HL-60 (cell line): Measurements from ENCODE around the gene TTC28.

Experiments
- DNase-seq, 2 experiments: peaks; one replicate each; pipeline ENCODE4 v3.0.0-alpha.2; 2010 to 2020; ENCODE audit warnings: low read depth in 1 of 2, low spot score in 1 of 2
- H3K27ac ChIP-seq: fragments of 250-450 bp; sonication (Bioruptor Pico); replicated peaks from 2 replicates; pipeline ENCODE4 v1.5.1; 2020; ENCODE audit warnings: mild to moderate bottlenecking, moderate library complexity
- H3K27me3 ChIP-seq: fragments of 250-450 bp; sonication (Bioruptor Pico); 2 replicates; pipeline ENCODE4 v1.5.1; 2021; ENCODE audit warnings: mild to moderate bottlenecking, moderate library complexity; ENCODE audit not compliant: insufficient read depth, poor library complexity, severe bottlenecking
- H3K4me3 ChIP-seq: replicated peaks from 2 replicates; pipeline ENCODE4 v1.5.1; 2011; ENCODE audit warnings: mild to moderate bottlenecking, control low read depth, low read length; ENCODE audit not compliant: insufficient read depth
- GABPA ChIP-seq: IDR thresholded peaks from 2 replicates; pipeline ENCODE4 v1.6.1; 2012; ENCODE audit warnings: low read depth
- POLR2AphosphoS5 ChIP-seq: IDR thresholded peaks from 2 replicates; pipeline ENCODE4 v1.6.1; 2012; ENCODE audit warnings: low read depth
- SPI1 ChIP-seq: IDR thresholded peaks from 2 replicates; pipeline ENCODE4 v1.6.1; 2012; ENCODE audit warnings: low read depth, mild to moderate bottlenecking, borderline replicate concordance
- TF ChIP-seq, protein P1 (sequence below): IDR thresholded peaks from 2 replicates; pipeline ENCODE4 v1.6.1; 2012; ENCODE audit warnings: low read depth; ENCODE audit not compliant: insufficient replicate concordance
- TF ChIP-seq, protein P2 (sequence below): IDR thresholded peaks from one replicate; pipeline ENCODE4 v1.5.1; 2011; ENCODE audit warnings: low read length, control low read depth, inconsistent platforms; ENCODE audit not compliant: insufficient read depth

The TTC28 gene

DNA sequence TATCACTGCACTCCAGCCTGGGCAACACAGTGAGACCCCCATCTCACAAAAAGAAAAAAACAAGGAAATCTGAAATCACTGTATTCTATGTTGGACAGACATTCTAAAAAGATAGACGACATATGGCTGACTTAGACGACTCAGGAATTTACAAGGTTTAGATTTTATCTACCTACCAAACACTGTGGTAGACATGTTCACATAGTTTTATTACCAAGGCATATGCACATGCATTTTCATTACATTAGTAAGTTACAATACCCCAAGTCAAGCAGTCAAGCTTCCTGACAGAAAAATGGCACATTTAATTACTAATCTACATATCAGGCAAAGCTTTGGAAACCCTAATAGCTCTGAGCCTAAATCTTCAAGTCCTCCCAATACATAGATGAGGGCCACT is 262.2 kb downstream of the TTC28 start:
- Histone ChIP-seq H3K27me3 (peaks cover 8% of the 10 kb centered on the region), H3K27ac (no peak overlapping the region), H3K4me3 (no peak overlapping the region)
- no peak for DNase-seq
- TF ChIP-seq POLR2AphosphoS5 (no peak), GABPA (no peak), SPI1 (no peak)
- TF ChIP-seq, protein P1, sequence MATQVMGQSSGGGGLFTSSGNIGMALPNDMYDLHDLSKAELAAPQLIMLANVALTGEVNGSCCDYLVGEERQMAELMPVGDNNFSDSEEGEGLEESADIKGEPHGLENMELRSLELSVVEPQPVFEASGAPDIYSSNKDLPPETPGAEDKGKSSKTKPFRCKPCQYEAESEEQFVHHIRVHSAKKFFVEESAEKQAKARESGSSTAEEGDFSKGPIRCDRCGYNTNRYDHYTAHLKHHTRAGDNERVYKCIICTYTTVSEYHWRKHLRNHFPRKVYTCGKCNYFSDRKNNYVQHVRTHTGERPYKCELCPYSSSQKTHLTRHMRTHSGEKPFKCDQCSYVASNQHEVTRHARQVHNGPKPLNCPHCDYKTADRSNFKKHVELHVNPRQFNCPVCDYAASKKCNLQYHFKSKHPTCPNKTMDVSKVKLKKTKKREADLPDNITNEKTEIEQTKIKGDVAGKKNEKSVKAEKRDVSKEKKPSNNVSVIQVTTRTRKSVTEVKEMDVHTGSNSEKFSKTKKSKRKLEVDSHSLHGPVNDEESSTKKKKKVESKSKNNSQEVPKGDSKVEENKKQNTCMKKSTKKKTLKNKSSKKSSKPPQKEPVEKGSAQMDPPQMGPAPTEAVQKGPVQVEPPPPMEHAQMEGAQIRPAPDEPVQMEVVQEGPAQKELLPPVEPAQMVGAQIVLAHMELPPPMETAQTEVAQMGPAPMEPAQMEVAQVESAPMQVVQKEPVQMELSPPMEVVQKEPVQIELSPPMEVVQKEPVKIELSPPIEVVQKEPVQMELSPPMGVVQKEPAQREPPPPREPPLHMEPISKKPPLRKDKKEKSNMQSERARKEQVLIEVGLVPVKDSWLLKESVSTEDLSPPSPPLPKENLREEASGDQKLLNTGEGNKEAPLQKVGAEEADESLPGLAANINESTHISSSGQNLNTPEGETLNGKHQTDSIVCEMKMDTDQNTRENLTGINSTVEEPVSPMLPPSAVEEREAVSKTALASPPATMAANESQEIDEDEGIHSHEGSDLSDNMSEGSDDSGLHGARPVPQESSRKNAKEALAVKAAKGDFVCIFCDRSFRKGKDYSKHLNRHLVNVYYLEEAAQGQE: no peak
- TF ChIP-seq, protein P2, sequence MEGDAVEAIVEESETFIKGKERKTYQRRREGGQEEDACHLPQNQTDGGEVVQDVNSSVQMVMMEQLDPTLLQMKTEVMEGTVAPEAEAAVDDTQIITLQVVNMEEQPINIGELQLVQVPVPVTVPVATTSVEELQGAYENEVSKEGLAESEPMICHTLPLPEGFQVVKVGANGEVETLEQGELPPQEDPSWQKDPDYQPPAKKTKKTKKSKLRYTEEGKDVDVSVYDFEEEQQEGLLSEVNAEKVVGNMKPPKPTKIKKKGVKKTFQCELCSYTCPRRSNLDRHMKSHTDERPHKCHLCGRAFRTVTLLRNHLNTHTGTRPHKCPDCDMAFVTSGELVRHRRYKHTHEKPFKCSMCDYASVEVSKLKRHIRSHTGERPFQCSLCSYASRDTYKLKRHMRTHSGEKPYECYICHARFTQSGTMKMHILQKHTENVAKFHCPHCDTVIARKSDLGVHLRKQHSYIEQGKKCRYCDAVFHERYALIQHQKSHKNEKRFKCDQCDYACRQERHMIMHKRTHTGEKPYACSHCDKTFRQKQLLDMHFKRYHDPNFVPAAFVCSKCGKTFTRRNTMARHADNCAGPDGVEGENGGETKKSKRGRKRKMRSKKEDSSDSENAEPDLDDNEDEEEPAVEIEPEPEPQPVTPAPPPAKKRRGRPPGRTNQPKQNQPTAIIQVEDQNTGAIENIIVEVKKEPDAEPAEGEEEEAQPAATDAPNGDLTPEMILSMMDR: no peak

DNA sequence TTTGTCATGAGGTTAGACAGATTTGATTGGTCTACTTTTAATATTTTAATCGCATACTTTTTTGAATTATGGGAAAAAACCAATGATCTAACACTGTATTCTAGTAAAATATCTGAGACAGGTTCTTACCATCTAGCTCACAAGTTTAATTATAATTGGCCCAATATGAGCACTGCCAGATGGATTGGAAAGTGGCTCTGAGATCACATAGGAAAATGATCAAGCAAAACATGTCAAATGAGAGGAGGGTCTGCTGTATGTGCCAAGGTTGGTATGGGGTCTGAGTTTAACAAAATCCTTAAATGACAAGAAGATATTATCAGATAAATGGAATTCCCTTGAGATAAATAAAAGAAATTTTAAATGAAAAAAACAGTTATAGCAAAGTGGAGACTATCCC is 264.7 kb downstream of the TTC28 start:
- DNase-seq: no peak
- Histone ChIP-seq H3K27me3 (peaks cover 8% of the 10 kb centered on the region), H3K4me3 (no peak overlapping the region), H3K27ac (no peak overlapping the region)
- TF ChIP-seq GABPA (no peak), SPI1 (no peak), POLR2AphosphoS5 (no peak)
- TF ChIP-seq, protein P1: no peak
- TF ChIP-seq, protein P2: no peak

GRCh38 chr22:28413612-28414399 is 265.8 kb downstream of the TTC28 start:
- Histone ChIP-seq H3K4me3 (no peak overlapping the region), H3K27ac (no peak overlapping the region), H3K27me3 (peaks cover 3% of the 10 kb centered on the region)
- no peak for DNase-seq
- TF ChIP-seq POLR2AphosphoS5: no peak
- no peak for TF ChIP-seq GABPA
- no peak for TF ChIP-seq SPI1
- TF ChIP-seq, protein P2: no peak
- TF ChIP-seq, protein P1: no peak
